Heart right ventricle (tissue), 16 donors: ENCODE data around the gene COPS9. TPM values are rescaled to one million over a fixed set of nuclear protein-coding genes. Genes with fewer than 3 reads are reported as not detected.

ENCODE experiments used
- ATAC-seq, 8 donors: fragments of 200-7000 bp; cut with Tn5 transposase; one replicate each; pipeline ENCODE4 v1.9.1; 2020; ENCODE audit warnings: mild to moderate bottlenecking in 8 of 8, moderate library complexity in 8 of 8, moderate number of reproducible peaks in 1 of 8
- DNase-seq, 2 donors: peaks; one replicate each; pipeline ENCODE4 v3.0.0-alpha.2; 2020
- H3K27ac ChIP-seq, 10 donors: fragments of 200-600 bp; sonication (generic) in 2 of 10; one replicate each; pipeline versions ENCODE4 v1.5.0 to v1.8.0; 2020 to 2022; ENCODE audit warnings: mild to moderate bottlenecking in 3 of 10
- H3K27me3 ChIP-seq, 7 donors: fragments of 200-600 bp; one replicate each; pipeline ENCODE4 v1.8.0; 2021 to 2022; ENCODE audit warnings: mild to moderate bottlenecking in 2 of 7
- H3K36me3 ChIP-seq, 9 donors: fragments of 200-600 bp; sonication (generic) in 1 of 9; one replicate each; pipeline versions ENCODE4 v1.5.0 to v1.8.0; 2020 to 2022; ENCODE audit warnings: mild to moderate bottlenecking in 2 of 9
- H3K4me1 ChIP-seq, 9 donors: fragments of 200-600 bp; sonication (generic) in 1 of 9; one replicate each; pipeline versions ENCODE4 v1.5.0 to v1.8.0; 2020 to 2022; ENCODE audit warnings: mild to moderate bottlenecking in 4 of 9
- H3K4me3 ChIP-seq, 10 donors: fragments of 200-600 bp; sonication (generic) in 2 of 10; one replicate each; pipeline versions ENCODE4 v1.5.0 to v1.8.0; 2020 to 2022; ENCODE audit warnings: mild to moderate bottlenecking in 7 of 10, moderate library complexity in 2 of 10
- H3K9me3 ChIP-seq, 11 donors: fragments of 200-600 bp in 10 of 11; sonication (generic) in 2 of 11; one replicate each; pipeline versions ENCODE4 v1.5.0 to v1.8.0; 2013 to 2022; ENCODE audit warnings: mild to moderate bottlenecking in 2 of 11, control low read depth in 1 of 11, moderate library complexity in 1 of 11
- CTCF ChIP-seq, 9 donors: fragments of 200-600 bp; sonication (generic) in 2 of 9; IDR thresholded peaks; one replicate each; pipeline versions ENCODE4 v1.5.0 to v1.8.0; 2021 to 2022; ENCODE audit warnings: antibody characterized with exemption in 9 of 9, mild to moderate bottlenecking in 5 of 9, moderate library complexity in 1 of 9
- WGBS, 2 donors: extraction: QIAGEN DNeasy Blood & Tissue Kit; methylation state at CpG; one replicate each; pipeline ENCODE4 v1.1.7; 2013; ENCODE audit warnings: inconsistent platforms in 1 of 2; 5-methylcytosine and 5-hydroxymethylcytosine counted together
- intact Hi-C, 10 donors: fragments of 100-400 bp; cut with DNase I; formaldehyde crosslinking; loops; one replicate each; pipeline versions ENCODE4 v1.11.1 to v1.14.2; 2022
- polyA plus RNA-seq, 2 donors: library from polyadenylated mRNA; stranded (reverse); fragments of 200-250 nt; gene quantifications; one replicate each; pipeline ENCODE4 v1.2.3, GENCODE V29; 2013
- total RNA-seq, 10 donors: library from RNA; stranded (reverse); fragmentation: NEBNext Ultra II Directional in 3 of 10; extraction: Animal tissue kit (Norgen Biotek cat#: 25700) in 3 of 10; gene quantifications; one replicate each; pipeline versions ENCODE4 v1.2.1 to v1.2.4, GENCODE V29; 2021 to 2023
- donor health status: Arrhythmogenic right ventricular cardiomyopathy.
- donor health status: ischemic (EF 13 %, LVEDD 7.1; RV severe dilation, severe dysfunction).
- donor health status: healthy with polysubstance abuse.
- donor health status: DM: no; HTN: yes; CAD: no.
- donor health status: DM: no; HTN: no; CAD: no.
- donor health status: ischemic (EF 25% LVEDD 6.9; RV normal size, moderate dysfunction).
- donor health status: ischemic (EF 25% LVEDD 5.7; RV mildly dilated, moderate dysfunction).
- donor health status: healthy.
- donor health status: DM: yes; HTN: yes; CAD: no.
- donor health status: Ischemic cardiomyopathy.
- donor health status: ischemic (EF 35%, LVEDD 5.7; RV mildly dilated, moderate dysfunction).
- donor health status: nonischemic (EF 11% LVEDD 7.7; RV severe dilation, severe dysfunction).
- donor health status: DM: yes; HTN: yes; CAD: no.
- donor health status: PGD.
- donor health status: ischemic (EF 29% LVEDD 5.4; RV normal size, mild dysfunction).
- donor health status: nonischemic (EF 23%, LVEDD 6.1; RV moderate dilation, normal function).

The COPS9 gene
- total and polyA plus RNA-seq, 12 donors, result 135 to 495 (median 169) TPM

DNA sequence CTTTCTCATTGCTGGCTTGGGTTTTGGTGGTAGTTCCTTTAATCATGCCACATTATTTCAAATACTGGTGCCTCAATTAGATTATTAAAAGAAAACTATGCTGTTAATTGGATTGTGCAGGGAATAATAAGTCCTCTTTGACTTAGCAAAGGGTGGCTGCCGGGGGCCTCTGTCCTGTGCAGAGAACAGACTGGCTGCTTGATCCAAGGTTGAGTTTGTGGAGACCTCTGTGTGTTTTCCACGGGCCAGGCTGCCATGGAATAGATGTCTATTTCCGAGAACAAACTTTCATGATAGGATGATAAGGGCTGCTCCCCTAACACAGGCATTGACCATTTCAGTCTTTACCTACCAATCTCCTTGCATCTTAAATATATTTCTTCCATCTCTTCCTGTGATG lies 34.8 kb upstream of the COPS9 start:
- no peak overlapping the region for H3K27ac ChIP-seq
- H3K36me3 ChIP-seq, result no peaks in the 10 kb centered on the region
- DNase-seq (no peak), ATAC-seq (no peak)
- no peaks in the 10 kb centered on the region for H3K4me1 ChIP-seq
- H3K4me3 ChIP-seq, result no peak overlapping the region
- no peaks in the 10 kb centered on the region for H3K9me3 ChIP-seq
- H3K27me3 ChIP-seq, result peaks cover 0 to 57% (median 9%) of the 10 kb centered on the region in 7 donors
- no peak for TF ChIP-seq CTCF (IDR thresholded peaks at IDR 0.05)
- WGBS, 2 donors, result 71 to 76% methylated on average over 3 of the region's 3 CpGs
- intact Hi-C loops, result no loop called here

DNA sequence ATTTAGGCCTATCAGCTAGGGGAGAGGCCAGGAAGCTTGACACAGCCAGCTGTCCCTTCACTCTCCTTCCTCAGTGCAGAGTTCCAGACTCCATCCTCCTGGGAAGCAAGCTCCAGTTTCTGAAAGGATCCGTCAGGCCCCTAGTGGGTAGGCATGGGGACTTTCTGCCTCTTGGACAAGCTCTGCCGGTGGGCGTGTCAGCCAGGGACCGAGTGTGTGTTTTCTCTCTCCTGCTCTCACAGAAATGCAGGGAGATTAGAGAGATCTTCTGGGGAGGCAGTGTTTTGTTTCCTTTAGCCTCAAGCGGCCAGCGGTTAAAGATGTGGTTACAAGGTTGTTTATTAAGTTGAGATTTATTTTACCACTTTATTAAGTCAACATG lies 34.2 kb upstream of the COPS9 start:
- ATAC-seq (no peak), DNase-seq (no peak)
- Histone ChIP-seq H3K27ac (no peak overlapping the region), H3K9me3 (no peaks in the 10 kb centered on the region), H3K27me3 (peaks cover 0 to 62% (median 9%) of the 10 kb centered on the region in 7 donors), H3K4me1 (no peaks in the 10 kb centered on the region), H3K4me3 (no peak overlapping the region), H3K36me3 (no peaks in the 10 kb centered on the region)
- 34 to 41% methylated on average over 6 of the region's 6 CpGs for WGBS, 2 donors
- intact Hi-C loops, result no loop called here
- TF ChIP-seq CTCF (IDR thresholded peaks at IDR 0.05), result no peak

DNA sequence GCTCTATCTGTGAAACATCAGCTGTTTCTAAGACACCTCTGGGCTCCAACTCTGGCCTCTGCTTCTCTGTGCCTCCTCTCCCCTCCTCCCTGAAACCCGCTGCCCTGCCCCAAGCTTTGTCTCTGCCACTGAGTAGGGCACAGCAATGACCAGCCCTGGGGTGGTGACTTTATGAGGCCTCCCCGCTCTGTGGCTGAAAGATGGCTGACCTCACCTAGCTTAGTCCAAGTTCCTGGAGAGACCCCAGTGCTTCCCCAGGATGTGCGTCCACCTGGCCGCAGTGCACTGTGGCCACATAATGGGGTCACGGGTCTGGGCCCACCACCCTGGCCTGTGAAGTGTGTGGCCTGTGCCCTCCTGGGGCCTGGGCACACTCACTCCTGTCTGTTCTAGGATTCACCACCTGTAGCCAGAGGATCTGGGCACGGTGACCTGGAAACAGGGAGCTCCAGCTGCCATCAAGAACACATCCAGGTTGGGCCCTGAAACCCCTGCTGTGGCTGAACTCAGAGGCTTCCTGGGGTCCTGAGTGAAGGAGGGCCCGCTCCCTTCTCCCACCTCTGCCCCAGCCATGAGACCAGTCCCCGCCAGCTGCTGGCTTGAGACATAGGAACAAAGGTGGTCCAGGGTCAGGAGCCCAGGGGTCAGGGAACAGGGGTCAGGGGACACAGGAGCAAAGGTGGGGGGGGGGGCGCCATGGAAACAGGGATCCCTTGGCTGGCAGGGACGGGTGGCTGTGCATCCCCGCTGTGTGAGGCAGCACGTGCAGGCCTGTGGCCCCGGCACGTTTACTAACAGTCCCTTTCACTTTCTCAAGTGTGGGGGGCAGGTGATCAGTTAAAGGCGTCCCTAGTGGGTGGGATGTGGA lies 33.6 kb upstream of the COPS9 start:
- no peaks in the 10 kb centered on the region for H3K4me1 ChIP-seq
- 78 to 82% methylated on average over 15 of the region's 15 CpGs for WGBS, 2 donors
- H3K27ac ChIP-seq, result no peak overlapping the region
- DNase-seq (no peak), ATAC-seq (no peak)
- no peaks in the 10 kb centered on the region for H3K36me3 ChIP-seq
- intact Hi-C loops, result no loop called here
- H3K27me3 ChIP-seq, result peaks cover 0 to 63% (median 9%) of the 10 kb centered on the region in 7 donors
- no peak for TF ChIP-seq CTCF (IDR thresholded peaks at IDR 0.05)
- H3K9me3 ChIP-seq, result no peaks in the 10 kb centered on the region
- H3K4me3 ChIP-seq, result no peak overlapping the region

GRCh38 chr2:240168546-240169361 lies 32.6 kb upstream of the COPS9 start:
- ATAC-seq, result no peak
- no peak for TF ChIP-seq CTCF (IDR thresholded peaks at IDR 0.05)
- no peak for DNase-seq
- intact Hi-C loops, result no loop called here
- Histone ChIP-seq H3K9me3 (no peaks in the 10 kb centered on the region), H3K4me3 (no peak overlapping the region), H3K27ac (no peak overlapping the region), H3K27me3 (peaks cover 0 to 55% (median 9%) of the 10 kb centered on the region in 7 donors), H3K4me1 (no peaks in the 10 kb centered on the region), H3K36me3 (no peaks in the 10 kb centered on the region)
- 83 to 85% methylated on average over 26 of the region's 26 CpGs for WGBS, 2 donors
